H1 (cell line): ENCODE measurements around the gene PIF1. TPM values are rescaled to one million over a fixed set of nuclear protein-coding genes. Genes with fewer than 3 reads are reported as not detected.

ENCODE experiments used
- CTCF ChIA-PET: fragments of 300-600 bp; sonication (Branson Sonifier 250); formaldehyde crosslinking; loops from one replicate; lab custom pipeline; 2021; ENCODE audit not compliant: partially characterized antibody; lab: Charles Lee
- POLR2A ChIA-PET: fragments of 300-600 bp; sonication (Branson Sonifier 250); formaldehyde crosslinking; loops from one replicate; lab custom pipeline; 2021; ENCODE audit warnings: inconsistent platforms; ENCODE audit not compliant: partially characterized antibody; lab: Charles Lee
- DNase-seq, 2 experiments: peaks; one replicate each; pipeline versions ENCODE4 v3.0.0 to v3.0.0-alpha.2; 2010 to 2022; ENCODE audit warnings: low spot score in 2 of 2, low read depth in 1 of 2, mixed read lengths in 1 of 2
- FAIRE-seq: peaks from 2 replicates; lab custom pipeline; 2011; peaks lifted over from hg19 to GRCh38; lab: Jason Lieb, UNC
- H2AFZ ChIP-seq: 2 replicates; pipeline ENCODE4 v1.8.1; 2012; ENCODE audit warnings: low read length, inconsistent platforms
- H2AK5ac ChIP-seq: 2 replicates; pipeline ENCODE4 v1.6.1; 2013; ENCODE audit warnings: low read depth, low read length
- H2BK120ac ChIP-seq: replicated peaks from 2 replicates; pipeline ENCODE3; 2013; ENCODE audit warnings: low read depth, low read length, inconsistent platforms
- H2BK12ac ChIP-seq: 2 replicates; pipeline ENCODE4 v1.6.1; 2013; ENCODE audit warnings: low read depth, low read length
- H2BK15ac ChIP-seq: 2 replicates; pipeline ENCODE4 v1.6.1; 2013; ENCODE audit warnings: low read length
- H2BK20ac ChIP-seq: 2 replicates; pipeline ENCODE4 v1.6.1; 2013; ENCODE audit warnings: low read length
- H2BK5ac ChIP-seq: 2 replicates; pipeline ENCODE4 v1.6.1; 2013; ENCODE audit warnings: low read depth, low read length
- H3K14ac ChIP-seq: 2 replicates; pipeline ENCODE4 v1.6.1; 2013; ENCODE audit warnings: inconsistent platforms; ENCODE audit not compliant: insufficient read length
- H3K18ac ChIP-seq: 2 replicates; pipeline ENCODE4 v1.6.1; 2013; ENCODE audit warnings: low read length; ENCODE audit errors: extremely low read depth
- H3K23ac ChIP-seq: 2 replicates; pipeline ENCODE4 v1.6.1; 2013; ENCODE audit warnings: inconsistent platforms; ENCODE audit not compliant: insufficient read length
- H3K23me2 ChIP-seq: 2 replicates; pipeline ENCODE4 v1.6.1; 2013; ENCODE audit warnings: low read depth, low read length
- H3K27ac ChIP-seq: 2 replicates; pipeline ENCODE4 v1.6.1; 2011; ENCODE audit warnings: low read depth, low read length, inconsistent platforms
- H3K27me3 ChIP-seq, 4 experiments: replicated peaks in 1 of 4; 1 replicate in 1 of 4; 2 replicates in 3 of 4; pipeline versions ENCODE4 v1.6.1 to v1.8.1; 2011 to 2013; ENCODE audit warnings: low read length in 3 of 4, mild to moderate bottlenecking in 3 of 4, inconsistent platforms in 2 of 4, mixed read lengths in 2 of 4, moderate library complexity in 1 of 4; ENCODE audit not compliant: control insufficient read depth in 3 of 4, insufficient read depth in 3 of 4; ENCODE audit errors: extremely low read depth in 1 of 4
- H3K36me3 ChIP-seq, 4 experiments: 2 replicates each; pipeline versions ENCODE4 v1.6.1 to v1.8.1; 2011 to 2013; ENCODE audit warnings: mild to moderate bottlenecking in 4 of 4, low read length in 3 of 4, moderate library complexity in 2 of 4, control low read depth in 1 of 4, inconsistent platforms in 1 of 4; ENCODE audit not compliant: insufficient read depth in 4 of 4, control insufficient read depth in 2 of 4
- H3K4ac ChIP-seq: replicated peaks from 2 replicates; pipeline ENCODE3; 2013; ENCODE audit warnings: low read length, low read depth, mixed read lengths, inconsistent platforms; ENCODE audit not compliant: insufficient read length
- H3K4me1 ChIP-seq, 4 experiments: replicated peaks in 1 of 4; 1 replicate in 1 of 4; 2 replicates in 3 of 4; pipeline versions ENCODE4 v1.6.1 to v1.8.1; 2011 to 2013; ENCODE audit warnings: low read length in 3 of 4, inconsistent platforms in 2 of 4, mixed read lengths in 1 of 4; ENCODE audit not compliant: insufficient read depth in 4 of 4, control insufficient read depth in 3 of 4
- H3K4me2 ChIP-seq, 2 experiments: 2 replicates each; pipeline versions ENCODE4 v1.6.1 to v1.8.1; 2011 to 2013; ENCODE audit warnings: low read depth in 2 of 2, low read length in 2 of 2, control low read depth in 1 of 2, inconsistent platforms in 1 of 2, mild to moderate bottlenecking in 1 of 2; ENCODE audit not compliant: insufficient read depth in 1 of 2
- H3K4me3 ChIP-seq, 4 experiments: fragments of 200-600, 300-600 bp in 1 of 4; sonication (generic), shearing (Covaris generic), sonication (Bioruptor Twin) in 1 of 4; 2 replicates each; pipeline versions ENCODE4 v1.5.1 to v1.8.1; 2011 to 2016; ENCODE audit warnings: low read length in 4 of 4, low read depth in 3 of 4, control low read depth in 2 of 4, inconsistent platforms in 2 of 4, mild to moderate bottlenecking in 2 of 4, mixed read lengths in 1 of 4, moderate library complexity in 1 of 4; ENCODE audit not compliant: insufficient read depth in 2 of 4; ENCODE audit errors: extremely low read depth in 1 of 4
- H3K56ac ChIP-seq: replicated peaks from 2 replicates; pipeline ENCODE3; 2013; ENCODE audit warnings: low read depth, mild to moderate bottlenecking, mixed read lengths, low read length, inconsistent platforms; ENCODE audit not compliant: insufficient read length
- H3K79me1 ChIP-seq: 2 replicates; pipeline ENCODE4 v1.6.1; 2013; ENCODE audit warnings: low read depth, low read length, control low read depth
- H3K79me2 ChIP-seq, 2 experiments: 2 replicates each; pipeline versions ENCODE4 v1.6.1 to v1.8.1; 2012 to 2013; ENCODE audit warnings: low read length in 2 of 2, mild to moderate bottlenecking in 2 of 2, inconsistent platforms in 1 of 2; ENCODE audit not compliant: insufficient read depth in 2 of 2, control insufficient read depth in 1 of 2
- H3K9ac ChIP-seq, 4 experiments: replicated peaks in 1 of 4; 1 replicate in 1 of 4; 2 replicates in 3 of 4; pipeline versions ENCODE4 v1.6.1 to v1.8.1; 2011 to 2013; ENCODE audit warnings: low read depth in 3 of 4, low read length in 3 of 4, control low read depth in 2 of 4, mild to moderate bottlenecking in 2 of 4, moderate library complexity in 2 of 4, inconsistent platforms in 1 of 4; ENCODE audit errors: extremely low read depth in 1 of 4
- H3K9me3 ChIP-seq, 2 experiments: 2 replicates each; pipeline versions ENCODE4 v1.6.1 to v1.8.1; 2012 to 2013; ENCODE audit warnings: mild to moderate bottlenecking in 2 of 2, moderate library complexity in 2 of 2, control low read depth in 1 of 2, inconsistent platforms in 1 of 2, low read depth in 1 of 2, low read length in 1 of 2, mixed read lengths in 1 of 2; ENCODE audit not compliant: insufficient read depth in 2 of 2
- H4K20me1 ChIP-seq, 2 experiments: replicated peaks in 1 of 2; 2 replicates each; pipeline versions ENCODE3 to v1.8.1; 2011 to 2013; ENCODE audit warnings: inconsistent platforms in 2 of 2, low read length in 2 of 2, mild to moderate bottlenecking in 1 of 2; ENCODE audit not compliant: insufficient read depth in 2 of 2, control insufficient read depth in 1 of 2
- H4K5ac ChIP-seq: 2 replicates; pipeline ENCODE4 v1.6.1; 2013; ENCODE audit warnings: low read length, low read depth, mixed read lengths, inconsistent platforms; ENCODE audit not compliant: insufficient read length
- H4K8ac ChIP-seq: 2 replicates; pipeline ENCODE4 v1.8.0; 2013; ENCODE audit warnings: mild to moderate bottlenecking, moderate library complexity, low read length, inconsistent platforms; ENCODE audit not compliant: insufficient read depth; ENCODE audit errors: extremely low read depth
- H4K91ac ChIP-seq: replicated peaks from 2 replicates; pipeline ENCODE3; 2013; ENCODE audit warnings: low read length, mixed read lengths, inconsistent platforms; ENCODE audit not compliant: insufficient read length
- CBX8 ChIP-seq: fragments of 300-800, 300-1000 bp; sonication (generic); IDR thresholded peaks from 2 replicates; pipeline ENCODE4 v1.7.1; 2016; ENCODE audit warnings: low read depth, low read length, borderline replicate concordance
- CREB1 ChIP-seq: IDR thresholded peaks from 2 replicates; pipeline ENCODE4 v1.6.1; 2012; ENCODE audit warnings: inconsistent platforms
- EZH2 ChIP-seq: fragments of 200-600 bp; sonication (generic); IDR thresholded peaks from 2 replicates; pipeline ENCODE4 v1.7.1; 2012; ENCODE audit warnings: low read depth, mild to moderate bottlenecking, moderate library complexity, low read length, inconsistent platforms; ENCODE audit not compliant: severe bottlenecking
- GTF2F1 ChIP-seq: IDR thresholded peaks from 2 replicates; pipeline ENCODE4 v1.6.1; 2012; ENCODE audit warnings: low read depth, low read length, improper control_type of control experiment, borderline replicate concordance
- KDM5A ChIP-seq: fragments of 200-600 bp; IDR thresholded peaks from 2 replicates; pipeline ENCODE4 v1.7.1; 2012; ENCODE audit warnings: mild to moderate bottlenecking, low read length, inconsistent platforms, mixed read lengths
- MAFK ChIP-seq: IDR thresholded peaks from 2 replicates; pipeline ENCODE4 v1.6.1; 2012; ENCODE audit warnings: low read depth, mild to moderate bottlenecking, improper control_type of control experiment, low read length
- NANOG ChIP-seq: IDR thresholded peaks from 2 replicates; pipeline ENCODE4 v1.6.1; 2011; ENCODE audit warnings: low read length, low read depth, mild to moderate bottlenecking, inconsistent platforms; ENCODE audit not compliant: insufficient read depth, poor library complexity, severe bottlenecking
- RAD21 ChIP-seq, 2 experiments: IDR thresholded peaks in 1 of 2; conservative IDR thresholded peaks in 1 of 2; 2 replicates each; pipeline ENCODE4 v1.6.1; 2011; ENCODE audit warnings: low read depth in 2 of 2, low read length in 2 of 2, improper control_type of control experiment in 1 of 2, inconsistent platforms in 1 of 2, mild to moderate bottlenecking in 1 of 2, moderate library complexity in 1 of 2
- SAP30 ChIP-seq: fragments of 300-600 bp; sonication (generic); IDR thresholded peaks from 2 replicates; pipeline ENCODE4 v1.7.1; 2012; ENCODE audit warnings: low read length, moderate library complexity, mild to moderate bottlenecking, inconsistent platforms; ENCODE audit not compliant: insufficient read depth, insufficient replicate concordance
- SIN3A ChIP-seq, 2 experiments: IDR thresholded peaks in 1 of 2; conservative IDR thresholded peaks in 1 of 2; 2 replicates each; pipeline ENCODE4 v1.6.1; 2011 to 2012; ENCODE audit warnings: low read length in 2 of 2, improper control_type of control experiment in 1 of 2, low read depth in 1 of 2, mild to moderate bottlenecking in 1 of 2
- TEAD4 ChIP-seq: IDR thresholded peaks from 2 replicates; pipeline ENCODE4 v1.6.1; 2012; ENCODE audit warnings: low read depth, low read length, inconsistent platforms, mixed read lengths
- WGBS, 2 experiments: shearing (Covaris generic) in 1 of 2; methylation state at CpG; one replicate each; pipeline versions ENCODE4 v1.1.6 to v1.1.7; 2013 to 2015; ENCODE audit warnings: low lambda C conversion rate in 2 of 2, mixed read lengths in 2 of 2, inconsistent platforms in 1 of 2, low coverage in 1 of 2, missing lambda C conversion rate in 1 of 2; ENCODE audit not compliant: insufficient replicate concordance in 2 of 2, insufficient coverage in 1 of 2, insufficient read length in 1 of 2; ENCODE audit errors: extremely low coverage in 1 of 2, missing lambda C conversion rate in 1 of 2; 5-methylcytosine and 5-hydroxymethylcytosine counted together
- polyA plus RNA-seq, 7 experiments: library from polyadenylated mRNA; depleted of rRNA in 3 of 7; stranded (reverse) in 5 of 7; unstranded in 2 of 7; fragments of >200 nt in 5 of 7; fragments of 200-250 nt in 2 of 7; gene quantifications; 1 replicate in 5 of 7; 2 replicates in 1 of 7; 4 replicates in 1 of 7; pipeline versions ENCODE4 v1.2.1 to v1.2.3, GENCODE V29; 2011 to 2013; ENCODE audit warnings: missing spikeins in 2 of 7, mixed read lengths in 2 of 7
- total RNA-seq: library from RNA; stranded (reverse); fragmentation: NEBNext Ultra II Directional; extraction: Animal tissue kit (Norgen Biotek cat#: 25700); gene quantifications from 2 replicates; pipeline ENCODE4 v1.2.1, GENCODE V29; 2021

Gene PIF1
- total and polyA plus RNA-seq, 2 of the 8 experiments (the other 6 are each of a cell fraction or from before 2014, with no cell fraction given): 73.3 to 138 TPM

DNA sequence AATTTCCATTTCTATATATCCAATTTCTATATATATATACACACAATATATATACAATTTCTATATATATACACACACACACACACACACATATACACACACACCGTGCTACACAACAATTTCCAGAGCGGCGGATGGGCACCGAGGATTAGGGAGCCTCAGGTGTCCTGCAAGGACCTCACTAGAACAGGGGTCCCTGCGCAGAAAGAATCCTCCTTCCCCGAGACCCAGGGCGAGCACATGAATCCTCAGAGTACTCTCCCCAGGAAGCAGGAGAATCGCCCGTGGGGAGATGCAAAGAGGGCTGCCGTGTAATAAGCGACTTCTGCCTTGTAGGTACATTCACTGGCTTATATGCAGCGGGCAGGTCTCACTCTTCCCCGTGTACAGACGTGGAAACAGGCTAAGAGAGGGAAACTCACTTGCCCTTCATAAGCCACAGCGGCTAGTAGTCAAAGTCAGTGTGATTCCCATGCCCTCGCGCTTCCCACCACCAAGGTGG lies 467 bp downstream of the PIF1 start:
- ChIA-PET CTCF (interaction anchor here (0.7 to 1.8 kb wide), 3 partner anchors 11 to 22 kb away, joined by 3 to 10 read pairs (median 3); no protein-coding TSS in a partner anchor), POLR2A (interaction anchor here (0.7 to 17.0 kb wide), 24 partner anchors 10 to 138 kb away, joined by 3 to 381 read pairs (median 4); no protein-coding TSS in a partner anchor)
- no peaks in the 10 kb centered on the region for H3K9me3 ChIP-seq
- no peak overlapping the region for H2AFZ ChIP-seq
- H2BK12ac ChIP-seq: peak overlapping the region; percentile 86
- H3K56ac ChIP-seq: peak overlapping the region; percentile 75
- H3K27ac ChIP-seq: peak overlapping the region; percentile 81
- H3K4me2 ChIP-seq: peak overlapping the region; percentile 69 to 98
- H3K23me2 ChIP-seq: peaks cover 10% of the 10 kb centered on the region; the same call in 1 of the 2 replicates
- peak overlapping the region; percentile 92 for H4K91ac ChIP-seq
- peaks cover 2 to 9% (median 5%) of the 10 kb centered on the region in 4 experiments; a peak in 6 of 7 replicates for H3K4me1 ChIP-seq
- no peak overlapping the region for H3K23ac ChIP-seq
- H2AK5ac ChIP-seq: peak overlapping the region; percentile 93; the same call in 1 of the 2 replicates
- peak overlapping the region; percentile 17 for H4K5ac ChIP-seq
- peak overlapping the region; percentile 45; the same call in 1 of the 2 replicates for H4K8ac ChIP-seq
- no peaks in the 10 kb centered on the region for H3K27me3 ChIP-seq
- 3% methylated on average over 17 of the region's 17 CpGs; no CpG with 5 or more reads in 1 of the 2 experiments for WGBS, 2 experiments
- peak overlapping the region; percentile 97 for H2BK5ac ChIP-seq
- H3K79me2 ChIP-seq: peaks cover 0 to 36% of the 10 kb centered on the region in 2 experiments; a peak in 3 of 4 replicates
- H2BK15ac ChIP-seq: peak overlapping the region; percentile 84; the same call in 1 of the 2 replicates
- H4K20me1 ChIP-seq: peaks cover 4 to 13% of the 10 kb centered on the region in 2 experiments
- H2BK120ac ChIP-seq: peak overlapping the region; percentile 4
- peak overlapping the region; percentile 96 for H3K4ac ChIP-seq
- peak overlapping the region; percentile 29 for H2BK20ac ChIP-seq
- H3K36me3 ChIP-seq: peaks cover 9 to 29% (median 20%) of the 10 kb centered on the region in 4 experiments
- peaks cover 10% of the 10 kb centered on the region; the same call in 1 of the 2 replicates for H3K79me1 ChIP-seq
- H3K4me3 ChIP-seq: peak overlapping the region; percentile 85 to 93 (median 88)
- DNase-seq: no peak
- H3K14ac ChIP-seq: no peak overlapping the region
- H3K9ac ChIP-seq: peak overlapping the region; percentile 55 to 97 (median 76)
- no peak for FAIRE-seq
- H3K18ac ChIP-seq: peak overlapping the region; percentile 94
- no peak for TF ChIP-seq SIN3A (conservative IDR thresholded peaks at IDR 0.05 in 1 of 2, IDR thresholded peaks at IDR 0.05 in 1 of 2; ENCODE audit: low read depth in 1 of 2, low read length in 2 of 2)
- TF ChIP-seq CREB1: no peak
- no peak for TF ChIP-seq NANOG
- TF ChIP-seq CBX8: no peak
- TF ChIP-seq SAP30: no peak
- no peak for TF ChIP-seq EZH2
- no peak for TF ChIP-seq RAD21 (IDR thresholded peaks at IDR 0.05 in 1 of 2, conservative IDR thresholded peaks at IDR 0.05 in 1 of 2; ENCODE audit: low read depth in 2 of 2, low read length in 2 of 2)
- TF ChIP-seq KDM5A: no peak
- no peak for TF ChIP-seq MAFK
- no peak for TF ChIP-seq TEAD4
- no peak for TF ChIP-seq GTF2F1
